ENCODE results near the gene CHST10.
"Not testable (repeated sequence)": the region's sequence is repeated elsewhere in the genome, so short reads cannot be mapped to it uniquely, and the experiment has no call there.

The CHST10 gene, protein sequence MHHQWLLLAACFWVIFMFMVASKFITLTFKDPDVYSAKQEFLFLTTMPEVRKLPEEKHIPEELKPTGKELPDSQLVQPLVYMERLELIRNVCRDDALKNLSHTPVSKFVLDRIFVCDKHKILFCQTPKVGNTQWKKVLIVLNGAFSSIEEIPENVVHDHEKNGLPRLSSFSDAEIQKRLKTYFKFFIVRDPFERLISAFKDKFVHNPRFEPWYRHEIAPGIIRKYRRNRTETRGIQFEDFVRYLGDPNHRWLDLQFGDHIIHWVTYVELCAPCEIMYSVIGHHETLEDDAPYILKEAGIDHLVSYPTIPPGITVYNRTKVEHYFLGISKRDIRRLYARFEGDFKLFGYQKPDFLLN

DNA sequence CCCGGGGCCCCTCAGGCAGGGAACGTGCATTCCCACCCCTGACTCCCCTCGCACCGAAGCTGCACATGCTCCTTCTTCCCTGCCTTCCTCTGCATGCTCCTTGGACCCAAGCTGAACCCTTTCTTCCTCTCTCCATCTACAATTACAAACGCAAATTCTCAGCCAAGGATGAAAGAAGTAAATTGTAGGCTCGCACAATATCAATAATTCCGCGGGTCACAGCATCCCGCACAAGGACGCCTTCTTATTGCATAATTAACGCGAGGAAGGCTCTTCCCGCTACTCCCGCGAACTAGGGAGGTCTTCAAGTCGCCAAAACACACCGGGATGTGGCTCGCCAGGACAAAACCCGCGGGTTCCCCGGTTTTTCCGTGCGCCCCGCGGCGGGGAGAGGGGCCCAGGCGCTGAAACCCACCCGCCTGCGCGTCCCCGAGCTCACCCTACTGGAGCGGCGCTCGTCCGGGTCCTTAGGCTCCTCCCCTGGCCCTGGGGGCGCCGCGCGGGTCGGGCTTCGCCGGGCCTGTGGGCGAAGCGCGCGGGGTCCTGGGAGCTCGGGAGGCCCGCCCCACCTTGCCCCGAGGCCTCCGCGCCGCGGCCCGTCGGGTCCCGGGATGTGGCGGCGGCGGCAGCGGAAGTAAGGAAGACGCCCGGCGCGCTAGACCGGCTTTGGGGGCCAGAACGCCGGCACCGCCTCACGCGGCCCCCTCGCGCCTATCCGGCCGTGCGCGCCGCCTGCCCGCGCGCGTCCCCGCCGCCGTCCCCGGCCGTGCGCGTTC lies at the start of gene CHST10:
CHST10 (minus strand) TSS at position 734 of the 776 bp plus-strand sequence. CDS start 10,993 bp downstream, outside the sequence.
- H3K27me3 ChIP-seq (ENCODE audit: insufficient read depth, poor library complexity, severe bottlenecking), result no peaks in the 10 kb centered on the region
- DNase-seq (ENCODE audit: low spot score), result no peak
- H3K27ac ChIP-seq (ENCODE audit: poor library complexity, severe bottlenecking), result peak within 1 kb of the TSS; percentile 21
- H3K36me3 ChIP-seq (ENCODE audit: low read depth), result no peaks in the 10 kb centered on the region
- peak within 1 kb of the TSS; percentile 95 for H3K4me3 ChIP-seq (ENCODE audit: severe bottlenecking)
- peak; percentile 89 for ATAC-seq (ENCODE audit: low read depth)
- no peaks in the 10 kb centered on the region for H3K9me3 ChIP-seq (ENCODE audit: severe bottlenecking)
- peaks cover 3% of the 10 kb centered on the region for H3K4me1 ChIP-seq (ENCODE audit: insufficient read depth, poor library complexity, severe bottlenecking)
- TF ChIP-seq, protein P1, sequence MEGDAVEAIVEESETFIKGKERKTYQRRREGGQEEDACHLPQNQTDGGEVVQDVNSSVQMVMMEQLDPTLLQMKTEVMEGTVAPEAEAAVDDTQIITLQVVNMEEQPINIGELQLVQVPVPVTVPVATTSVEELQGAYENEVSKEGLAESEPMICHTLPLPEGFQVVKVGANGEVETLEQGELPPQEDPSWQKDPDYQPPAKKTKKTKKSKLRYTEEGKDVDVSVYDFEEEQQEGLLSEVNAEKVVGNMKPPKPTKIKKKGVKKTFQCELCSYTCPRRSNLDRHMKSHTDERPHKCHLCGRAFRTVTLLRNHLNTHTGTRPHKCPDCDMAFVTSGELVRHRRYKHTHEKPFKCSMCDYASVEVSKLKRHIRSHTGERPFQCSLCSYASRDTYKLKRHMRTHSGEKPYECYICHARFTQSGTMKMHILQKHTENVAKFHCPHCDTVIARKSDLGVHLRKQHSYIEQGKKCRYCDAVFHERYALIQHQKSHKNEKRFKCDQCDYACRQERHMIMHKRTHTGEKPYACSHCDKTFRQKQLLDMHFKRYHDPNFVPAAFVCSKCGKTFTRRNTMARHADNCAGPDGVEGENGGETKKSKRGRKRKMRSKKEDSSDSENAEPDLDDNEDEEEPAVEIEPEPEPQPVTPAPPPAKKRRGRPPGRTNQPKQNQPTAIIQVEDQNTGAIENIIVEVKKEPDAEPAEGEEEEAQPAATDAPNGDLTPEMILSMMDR (IDR thresholded peaks at IDR 0.05; ENCODE audit: poor library complexity, severe bottlenecking), result no peak

DNA sequence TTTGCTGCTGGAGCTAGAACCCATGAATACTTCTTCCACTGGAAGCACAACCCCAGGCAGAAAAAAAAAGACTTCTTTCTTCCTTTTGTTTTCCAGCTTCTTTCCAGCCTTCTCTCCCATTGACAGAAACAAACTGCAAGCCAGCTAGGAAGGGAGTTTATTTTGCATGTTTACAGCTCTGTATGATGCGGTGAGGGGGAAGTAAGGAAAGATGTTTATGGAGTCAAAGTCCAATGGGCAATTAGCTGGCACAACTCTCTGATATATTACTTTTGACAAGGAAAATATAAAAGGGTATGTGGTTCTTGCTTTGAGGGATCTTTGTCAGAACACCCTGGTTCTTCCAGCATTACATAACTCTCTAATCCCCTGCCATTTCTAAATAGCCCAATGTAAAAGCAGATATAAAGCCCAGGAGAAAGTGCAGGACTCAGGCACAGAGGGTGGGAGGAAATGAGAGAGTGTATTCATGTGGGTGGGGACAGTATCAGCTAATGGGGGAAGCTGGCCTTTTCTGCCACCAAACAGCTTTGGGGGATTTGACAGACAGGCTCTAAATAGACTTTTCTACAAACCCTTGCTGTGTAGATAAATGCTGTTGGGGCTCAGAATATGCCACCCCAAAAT lies 43.5 kb upstream of the CHST10 start:
- Histone ChIP-seq H3K4me3 (ENCODE audit: severe bottlenecking) (no peak overlapping the region), H3K36me3 (ENCODE audit: low read depth) (no peaks in the 10 kb centered on the region), H3K27ac (ENCODE audit: poor library complexity, severe bottlenecking) (no peak overlapping the region), H3K27me3 (ENCODE audit: insufficient read depth, poor library complexity, severe bottlenecking) (no peaks in the 10 kb centered on the region), H3K4me1 (ENCODE audit: insufficient read depth, poor library complexity, severe bottlenecking) (no peaks in the 10 kb centered on the region), H3K9me3 (ENCODE audit: severe bottlenecking) (no peaks in the 10 kb centered on the region)
- TF ChIP-seq, protein P1 (IDR thresholded peaks at IDR 0.05; ENCODE audit: poor library complexity, severe bottlenecking), result no peak
- no peak for DNase-seq (ENCODE audit: low spot score)
- ATAC-seq (ENCODE audit: low read depth), result no peak

GRCh38 chr2:100456357-100456756 lies 38.9 kb upstream of the CHST10 start:
- not testable (repeated sequence) for H3K36me3 ChIP-seq (ENCODE audit: low read depth); H3K27ac ChIP-seq (ENCODE audit: poor library complexity, severe bottlenecking); H3K4me3 ChIP-seq (ENCODE audit: severe bottlenecking); H3K9me3 ChIP-seq (ENCODE audit: severe bottlenecking); H3K27me3 ChIP-seq (ENCODE audit: insufficient read depth, poor library complexity, severe bottlenecking); H3K4me1 ChIP-seq (ENCODE audit: insufficient read depth, poor library complexity, severe bottlenecking); ATAC-seq (ENCODE audit: low read depth); DNase-seq (ENCODE audit: low spot score)

DNA sequence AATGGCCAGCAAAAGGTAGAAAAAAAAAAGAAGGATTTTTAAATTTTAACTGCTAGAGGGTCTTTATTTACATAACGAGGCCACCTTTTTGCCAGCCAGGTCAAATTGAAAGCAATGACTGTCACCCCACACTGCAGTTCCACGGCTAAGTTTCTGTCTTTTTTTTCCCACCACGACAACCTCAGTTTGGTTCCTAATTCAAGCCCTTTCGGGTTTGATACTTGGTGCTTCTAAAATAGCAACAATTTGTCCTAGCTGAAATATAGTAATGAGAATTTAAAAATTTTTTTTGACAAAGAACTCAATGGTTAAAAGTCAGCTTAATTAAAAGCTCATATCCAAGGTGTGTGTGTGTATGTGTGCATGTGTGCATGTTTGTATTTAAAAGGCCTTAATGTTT lies 36.4 kb upstream of the CHST10 start:
- H3K27me3 ChIP-seq (ENCODE audit: insufficient read depth, poor library complexity, severe bottlenecking), result no peaks in the 10 kb centered on the region
- no peak overlapping the region for H3K4me3 ChIP-seq (ENCODE audit: severe bottlenecking)
- H3K4me1 ChIP-seq (ENCODE audit: insufficient read depth, poor library complexity, severe bottlenecking), result no peaks in the 10 kb centered on the region
- H3K27ac ChIP-seq (ENCODE audit: poor library complexity, severe bottlenecking), result no peak overlapping the region
- TF ChIP-seq, protein P1 (IDR thresholded peaks at IDR 0.05; ENCODE audit: poor library complexity, severe bottlenecking), result no peak
- H3K9me3 ChIP-seq (ENCODE audit: severe bottlenecking), result peaks cover 9% of the 10 kb centered on the region
- DNase-seq (ENCODE audit: low spot score) (no peak), ATAC-seq (ENCODE audit: low read depth) (no peak)
- no peaks in the 10 kb centered on the region for H3K36me3 ChIP-seq (ENCODE audit: low read depth)

- ATAC-seq (ENCODE audit: low read depth) (no peak), DNase-seq (ENCODE audit: low spot score) (no peak)
- Histone ChIP-seq H3K36me3 (ENCODE audit: low read depth) (no peaks in the 10 kb centered on the region), H3K4me1 (ENCODE audit: insufficient read depth, poor library complexity, severe bottlenecking) (no peaks in the 10 kb centered on the region), H3K27me3 (ENCODE audit: insufficient read depth, poor library complexity, severe bottlenecking) (no peaks in the 10 kb centered on the region), H3K9me3 (ENCODE audit: severe bottlenecking) (peaks cover 9% of the 10 kb centered on the region), H3K27ac (ENCODE audit: poor library complexity, severe bottlenecking) (no peak overlapping the region), H3K4me3 (ENCODE audit: severe bottlenecking) (no peak overlapping the region)
- TF ChIP-seq, protein P1 (IDR thresholded peaks at IDR 0.05; ENCODE audit: poor library complexity, severe bottlenecking), result no peak
These were observed 34.3 kb upstream of the CHST10 start for GRCh38 chr2:100451734-100452133.

Data from RWPE2 (cell line).